Natural killer cell (primary cell): ENCODE measurements around the gene KIAA2012. TPM values are rescaled to one million over a fixed set of nuclear protein-coding genes. Genes with fewer than 3 reads are reported as not detected.

Experiments used
- ATAC-seq, 3 donors: fragments of 150-1000 bp in 2 of 3; fragments of 200-7000 bp in 1 of 3; cut with Tn5 transposase; 1 replicate in 1 of 3; 2 replicates in 2 of 3; pipeline ENCODE4 v1.10.0; 2021; ENCODE audit warnings: mild to moderate bottlenecking in 2 of 3, moderate library complexity in 2 of 3
- DNase-seq, 2 donors: peaks; one replicate each; pipeline versions ENCODE4 v3.0.0 to v3.0.0-alpha.2; 2013 to 2021; ENCODE audit warnings: mixed read lengths in 1 of 2
- H3K27ac ChIP-seq: one replicate; pipeline ENCODE4 v1.5.1; 2013; ENCODE audit warnings: mild to moderate bottlenecking, low read length
- H3K27me3 ChIP-seq: one replicate; pipeline ENCODE4 v1.6.1; 2013; ENCODE audit warnings: low read length; ENCODE audit not compliant: control insufficient read depth, insufficient read depth
- H3K36me3 ChIP-seq: one replicate; pipeline ENCODE4 v1.6.1; 2013; ENCODE audit warnings: low read length; ENCODE audit not compliant: control insufficient read depth, insufficient read depth
- H3K4me1 ChIP-seq: one replicate; pipeline ENCODE4 v1.6.1; 2013; ENCODE audit warnings: low read length; ENCODE audit not compliant: control insufficient read depth, insufficient read depth
- H3K4me3 ChIP-seq: one replicate; pipeline ENCODE4 v1.5.1; 2013; ENCODE audit warnings: low read length
- H3K9me3 ChIP-seq: one replicate; pipeline ENCODE4 v1.6.1; 2013; ENCODE audit warnings: low read length; ENCODE audit not compliant: control insufficient read depth, insufficient read depth
- H3K27ac Mint-ChIP-seq, 2 donors: one replicate each; pipeline ENCODE4 v1.8.0; 2022; ENCODE audit warnings: mild to moderate bottlenecking in 2 of 2, mixed read lengths in 2 of 2, moderate library complexity in 1 of 2
- H3K27me3 Mint-ChIP-seq, 2 donors: one replicate each; pipeline ENCODE4 v1.8.0; 2022; ENCODE audit warnings: low read depth in 2 of 2, mixed read lengths in 2 of 2
- H3K36me3 Mint-ChIP-seq: one replicate; pipeline ENCODE4 v1.8.0; 2022; ENCODE audit warnings: mixed read lengths
- H3K4me1 Mint-ChIP-seq, 2 donors: one replicate each; pipeline ENCODE4 v1.8.0; 2022; ENCODE audit warnings: mixed read lengths in 2 of 2
- H3K4me3 Mint-ChIP-seq: one replicate; pipeline ENCODE4 v1.8.0; 2022; ENCODE audit warnings: mild to moderate bottlenecking, moderate library complexity, mixed read lengths
- H3K9me3 Mint-ChIP-seq, 2 donors: one replicate each; pipeline ENCODE4 v1.8.0; 2022; ENCODE audit warnings: mixed read lengths in 2 of 2
- WGBS: methylation state at CpG from one replicate; pipeline ENCODE4 v1.1.7; 2013; ENCODE audit warnings: missing lambda C conversion rate; ENCODE audit not compliant: insufficient coverage; 5-methylcytosine and 5-hydroxymethylcytosine counted together
- intact Hi-C: fragments of 100-400 bp; cut with micrococcal nuclease; formaldehyde crosslinking; loops from one replicate; pipeline ENCODE4 v1.14.2; 2022
- total RNA-seq, 4 donors: library from RNA; stranded (reverse); fragments of 120-200 nt in 1 of 4; gene quantifications; one replicate each; pipeline versions ENCODE4 v1.2.3 to v1.2.4, GENCODE V29; 2013 to 2022
- TF ChIP-seq, protein P1 (sequence below): fragments of 200-600 bp; IDR thresholded peaks from one replicate; pipeline ENCODE4 v1.8.0; 2022; ENCODE audit warnings: antibody characterized with exemption

The KIAA2012 gene
- total RNA-seq, 3 donors from 2014 or later (not counting 1 experiment from before 2014, with no cell fraction given) = not detected

DNA sequence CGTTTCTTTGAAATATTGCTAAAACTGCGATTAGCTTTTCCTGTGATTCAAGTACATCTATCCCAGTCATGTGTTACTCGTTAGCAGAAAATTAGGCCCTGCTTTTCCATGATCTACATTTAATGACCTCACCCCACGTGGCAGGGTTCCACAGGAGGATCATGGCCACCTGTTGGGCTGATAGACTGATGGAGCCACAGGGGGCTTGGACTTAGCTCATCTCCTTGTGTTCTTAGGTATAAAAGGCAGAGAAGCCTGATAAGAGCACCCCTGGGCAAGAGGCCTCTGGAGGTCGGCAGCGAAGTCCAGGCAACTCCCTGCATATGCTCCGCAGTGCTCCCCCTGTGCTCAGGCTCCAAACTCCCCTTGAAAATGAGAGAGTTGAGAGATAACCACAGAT is 26.5 kb upstream of the KIAA2012 start:
- Histone ChIP-seq H3K27ac (no peak overlapping the region), H3K4me1 (no peaks in the 10 kb centered on the region), H3K36me3 (no peaks in the 10 kb centered on the region), H3K4me3 (no peak overlapping the region), H3K27me3 (peaks cover 4% of the 10 kb centered on the region), H3K9me3 (no peaks in the 10 kb centered on the region)
- TF ChIP-seq, protein P1, sequence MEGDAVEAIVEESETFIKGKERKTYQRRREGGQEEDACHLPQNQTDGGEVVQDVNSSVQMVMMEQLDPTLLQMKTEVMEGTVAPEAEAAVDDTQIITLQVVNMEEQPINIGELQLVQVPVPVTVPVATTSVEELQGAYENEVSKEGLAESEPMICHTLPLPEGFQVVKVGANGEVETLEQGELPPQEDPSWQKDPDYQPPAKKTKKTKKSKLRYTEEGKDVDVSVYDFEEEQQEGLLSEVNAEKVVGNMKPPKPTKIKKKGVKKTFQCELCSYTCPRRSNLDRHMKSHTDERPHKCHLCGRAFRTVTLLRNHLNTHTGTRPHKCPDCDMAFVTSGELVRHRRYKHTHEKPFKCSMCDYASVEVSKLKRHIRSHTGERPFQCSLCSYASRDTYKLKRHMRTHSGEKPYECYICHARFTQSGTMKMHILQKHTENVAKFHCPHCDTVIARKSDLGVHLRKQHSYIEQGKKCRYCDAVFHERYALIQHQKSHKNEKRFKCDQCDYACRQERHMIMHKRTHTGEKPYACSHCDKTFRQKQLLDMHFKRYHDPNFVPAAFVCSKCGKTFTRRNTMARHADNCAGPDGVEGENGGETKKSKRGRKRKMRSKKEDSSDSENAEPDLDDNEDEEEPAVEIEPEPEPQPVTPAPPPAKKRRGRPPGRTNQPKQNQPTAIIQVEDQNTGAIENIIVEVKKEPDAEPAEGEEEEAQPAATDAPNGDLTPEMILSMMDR = no peak
- H3K27ac Mint-ChIP-seq = no peak overlapping the region
- no peaks in the 10 kb centered on the region for H3K4me1 Mint-ChIP-seq
- ATAC-seq = no peak
- no peak overlapping the region for H3K4me3 Mint-ChIP-seq
- no peaks in the 10 kb centered on the region for H3K9me3 Mint-ChIP-seq
- WGBS = 89% methylated on average over 7 of the region's 7 CpGs
- intact Hi-C loops = no loop called here
- peaks cover 22 to 49% of the 10 kb centered on the region in 2 donors for H3K27me3 Mint-ChIP-seq
- H3K36me3 Mint-ChIP-seq = no peaks in the 10 kb centered on the region
- no peak for DNase-seq

DNA sequence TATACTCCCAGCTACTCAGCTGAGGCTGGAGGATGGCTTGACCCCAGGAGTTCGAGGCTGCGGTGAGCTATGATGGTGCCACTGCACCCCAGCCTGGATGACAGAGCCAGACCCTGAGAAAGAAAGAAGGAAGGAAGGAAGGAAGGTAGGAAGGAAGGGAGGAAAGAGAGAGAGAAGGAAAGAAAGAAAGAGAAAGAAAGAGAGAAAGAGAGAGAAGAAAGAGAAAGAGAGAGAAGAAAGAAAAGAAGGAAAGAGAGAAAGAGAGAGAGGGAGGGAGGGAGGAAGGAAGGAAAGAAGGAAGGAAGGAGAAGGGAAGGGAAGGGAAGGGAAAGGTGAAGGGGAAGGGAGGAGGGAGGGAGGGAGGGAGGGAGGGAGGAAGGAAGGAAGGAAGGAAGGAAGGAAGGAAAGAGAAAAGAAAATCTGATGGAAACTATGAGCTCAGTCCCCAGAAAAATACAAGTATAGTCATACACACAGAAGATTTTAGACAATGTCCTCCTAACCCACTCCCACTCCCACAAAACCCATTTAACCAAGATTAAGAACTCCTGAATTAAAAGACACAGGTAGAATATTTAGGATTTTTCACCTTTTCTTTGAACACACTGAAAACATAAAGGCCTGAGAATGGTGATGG is 23.8 kb upstream of the KIAA2012 start:
- Mint-ChIP-seq H3K36me3 (no peaks in the 10 kb centered on the region), H3K4me3 (no peak overlapping the region), H3K9me3 (no peaks in the 10 kb centered on the region), H3K27me3 (peaks cover 23 to 55% of the 10 kb centered on the region in 2 donors), H3K27ac (no peak overlapping the region), H3K4me1 (no peaks in the 10 kb centered on the region)
- Histone ChIP-seq H3K4me3 (no peak overlapping the region), H3K36me3 (no peaks in the 10 kb centered on the region), H3K27me3 (peaks cover 4% of the 10 kb centered on the region), H3K27ac (no peak overlapping the region), H3K9me3 (no peaks in the 10 kb centered on the region), H3K4me1 (no peaks in the 10 kb centered on the region)
- DNase-seq = no peak
- intact Hi-C loops = no loop called here
- TF ChIP-seq, protein P1 = no peak
- no peak for ATAC-seq
- 100% methylated on average over 2 of the region's 2 CpGs for WGBS

DNA sequence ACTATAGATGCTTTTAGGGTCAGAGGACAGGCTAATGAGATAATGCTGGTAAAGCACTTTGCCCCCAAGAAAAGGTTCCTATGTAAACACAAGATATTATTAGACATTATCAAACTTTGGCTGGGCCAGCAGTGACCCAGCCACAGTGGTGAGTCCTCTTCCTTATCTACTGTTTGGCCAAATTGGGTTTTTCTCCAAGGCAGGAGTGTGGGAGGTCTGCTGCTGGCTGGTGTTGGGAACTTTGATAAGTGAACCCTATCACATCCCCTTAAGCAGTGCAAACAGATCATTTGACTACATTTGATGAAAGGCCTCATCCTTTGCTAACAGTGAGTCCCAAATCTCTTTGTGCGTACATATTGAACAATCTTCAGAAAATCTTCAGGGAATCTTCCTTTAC is 23.2 kb upstream of the KIAA2012 start:
- H3K9me3 ChIP-seq = no peaks in the 10 kb centered on the region
- WGBS = 92% methylated on average over 1 of the region's 1 CpG
- no peaks in the 10 kb centered on the region for H3K36me3 ChIP-seq
- H3K27ac ChIP-seq = no peak overlapping the region
- intact Hi-C loops = no loop called here
- ATAC-seq (no peak), DNase-seq (no peak)
- Mint-ChIP-seq H3K27ac (no peak overlapping the region), H3K4me1 (no peaks in the 10 kb centered on the region), H3K27me3 (peaks cover 18 to 61% of the 10 kb centered on the region in 2 donors), H3K9me3 (no peaks in the 10 kb centered on the region), H3K4me3 (no peak overlapping the region), H3K36me3 (no peaks in the 10 kb centered on the region)
- no peaks in the 10 kb centered on the region for H3K4me1 ChIP-seq
- peaks cover 4% of the 10 kb centered on the region for H3K27me3 ChIP-seq
- TF ChIP-seq, protein P1 = no peak
- H3K4me3 ChIP-seq = no peak overlapping the region

DNA sequence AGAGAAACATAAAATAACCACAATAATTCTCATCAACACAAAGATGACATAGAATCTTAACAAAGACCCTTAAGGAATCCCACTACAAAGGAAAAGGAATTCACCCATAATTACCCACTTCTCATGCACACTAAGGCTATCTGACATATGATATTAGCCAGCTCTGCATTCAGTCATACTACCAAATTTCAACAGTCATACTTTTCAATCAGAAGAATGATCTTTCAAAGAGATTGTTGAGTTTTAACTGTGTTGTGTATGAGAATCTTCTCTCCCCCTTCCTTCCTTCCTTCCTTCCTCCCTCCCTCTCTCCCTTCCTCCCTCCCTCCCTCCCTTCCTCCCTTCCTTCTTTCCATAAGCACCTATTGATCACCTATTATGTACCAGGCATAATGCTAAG is 22.4 kb upstream of the KIAA2012 start:
- no peaks in the 10 kb centered on the region for H3K36me3 Mint-ChIP-seq
- Histone ChIP-seq H3K4me3 (no peak overlapping the region), H3K27ac (no peak overlapping the region), H3K9me3 (no peaks in the 10 kb centered on the region), H3K27me3 (no peaks in the 10 kb centered on the region), H3K4me1 (no peaks in the 10 kb centered on the region), H3K36me3 (no peaks in the 10 kb centered on the region)
- TF ChIP-seq, protein P1 = no peak
- no peaks in the 10 kb centered on the region for H3K4me1 Mint-ChIP-seq
- no peak overlapping the region for H3K27ac Mint-ChIP-seq
- no peak for ATAC-seq
- intact Hi-C loops = no loop called here
- peaks cover 20 to 64% of the 10 kb centered on the region in 2 donors for H3K27me3 Mint-ChIP-seq
- H3K9me3 Mint-ChIP-seq = no peaks in the 10 kb centered on the region
- DNase-seq = no peak
- no peak overlapping the region for H3K4me3 Mint-ChIP-seq
